Colon (tissue), 2 donors: ENCODE data around the gene SEL1L.
"Not testable (repeated sequence)": the region's sequence is repeated elsewhere in the genome, so short reads cannot be mapped to it uniquely, and the experiment has no call there.

Source experiments
- FAIRE-seq: peaks from 2 replicates; lab custom pipeline; 2012; peaks lifted over from hg19 to GRCh38; lab: Jason Lieb, UNC
- donor health status: control.
- donor health status: control.

SEL1L gene

DNA sequence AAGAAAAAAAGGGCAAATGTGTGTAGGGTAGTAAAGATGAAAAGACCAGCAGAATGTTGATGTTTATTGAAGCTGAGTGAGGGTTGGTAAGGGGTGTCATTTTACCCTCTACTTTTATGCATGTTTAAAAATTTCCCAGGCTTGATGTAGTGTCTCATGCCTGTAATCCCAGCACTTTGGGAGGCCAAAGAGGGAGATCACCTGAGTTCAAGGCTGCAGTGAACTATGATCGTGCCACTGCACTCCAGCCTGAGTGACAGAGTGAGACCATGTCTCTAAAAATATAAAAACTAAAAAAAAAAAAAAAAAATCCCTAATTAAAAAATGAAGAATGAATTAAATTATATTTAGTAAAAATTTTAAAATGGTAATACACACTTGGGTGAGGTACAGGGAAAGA lies 8.5 kb downstream of the SEL1L start:
- FAIRE-seq = no peak

DNA sequence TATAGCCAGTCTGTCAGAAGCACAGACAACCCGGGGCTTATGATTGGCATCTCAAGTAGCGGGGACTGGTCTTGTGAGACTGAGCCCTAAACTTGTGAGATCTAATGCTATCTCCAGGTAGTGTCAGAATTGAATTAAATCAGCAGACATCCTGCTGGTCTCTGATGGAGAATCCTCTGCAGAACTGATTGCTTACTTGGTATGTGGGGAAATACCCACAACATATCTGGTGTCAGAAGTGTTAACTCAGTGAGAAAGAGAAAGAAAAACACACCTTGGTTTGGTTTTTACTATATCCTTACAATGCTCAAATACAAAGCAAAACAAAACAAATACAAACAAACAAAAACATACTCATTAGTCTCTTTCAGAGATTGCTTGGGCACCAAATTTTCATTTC lies 10.0 kb downstream of the SEL1L start:
- FAIRE-seq = no peak

DNA sequence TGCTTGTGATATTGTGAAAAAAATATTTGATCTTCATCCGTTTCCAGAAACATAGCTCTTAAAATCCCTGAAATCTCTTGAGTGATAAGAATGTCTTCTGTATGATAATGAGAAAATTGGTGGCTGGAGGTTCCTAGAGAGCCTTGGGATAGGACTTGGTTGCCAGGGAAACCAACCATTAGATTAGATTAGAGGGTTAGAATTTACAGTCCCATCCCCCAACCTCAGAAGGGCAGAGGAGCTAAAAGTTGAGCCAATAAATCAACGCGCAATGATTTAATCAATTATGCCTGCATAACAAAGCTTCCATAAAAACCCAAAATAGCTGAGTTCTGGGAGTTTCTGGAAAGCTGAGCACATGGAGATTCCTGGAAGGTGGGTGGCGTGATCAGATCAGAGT lies 10.6 kb downstream of the SEL1L start:
- FAIRE-seq = no peak

DNA sequence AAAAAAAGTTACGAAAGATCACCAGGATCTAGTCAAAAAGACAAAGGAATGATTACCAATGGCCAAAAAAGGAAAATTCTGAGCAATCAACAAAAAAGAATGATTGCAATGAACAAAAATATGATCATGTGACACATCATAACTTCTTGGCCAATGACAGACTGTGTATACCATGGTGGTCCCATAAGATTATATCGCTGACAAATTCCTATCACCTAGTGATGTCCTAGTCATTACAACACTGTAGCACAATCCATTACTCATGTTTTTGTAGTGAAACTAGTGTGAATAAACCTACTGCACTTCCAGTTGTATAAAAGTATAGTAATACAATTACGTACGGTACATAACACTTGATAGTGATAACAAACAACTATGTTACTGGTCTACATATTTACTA lies 12.3 kb downstream of the SEL1L start:
- no peak for FAIRE-seq

DNA sequence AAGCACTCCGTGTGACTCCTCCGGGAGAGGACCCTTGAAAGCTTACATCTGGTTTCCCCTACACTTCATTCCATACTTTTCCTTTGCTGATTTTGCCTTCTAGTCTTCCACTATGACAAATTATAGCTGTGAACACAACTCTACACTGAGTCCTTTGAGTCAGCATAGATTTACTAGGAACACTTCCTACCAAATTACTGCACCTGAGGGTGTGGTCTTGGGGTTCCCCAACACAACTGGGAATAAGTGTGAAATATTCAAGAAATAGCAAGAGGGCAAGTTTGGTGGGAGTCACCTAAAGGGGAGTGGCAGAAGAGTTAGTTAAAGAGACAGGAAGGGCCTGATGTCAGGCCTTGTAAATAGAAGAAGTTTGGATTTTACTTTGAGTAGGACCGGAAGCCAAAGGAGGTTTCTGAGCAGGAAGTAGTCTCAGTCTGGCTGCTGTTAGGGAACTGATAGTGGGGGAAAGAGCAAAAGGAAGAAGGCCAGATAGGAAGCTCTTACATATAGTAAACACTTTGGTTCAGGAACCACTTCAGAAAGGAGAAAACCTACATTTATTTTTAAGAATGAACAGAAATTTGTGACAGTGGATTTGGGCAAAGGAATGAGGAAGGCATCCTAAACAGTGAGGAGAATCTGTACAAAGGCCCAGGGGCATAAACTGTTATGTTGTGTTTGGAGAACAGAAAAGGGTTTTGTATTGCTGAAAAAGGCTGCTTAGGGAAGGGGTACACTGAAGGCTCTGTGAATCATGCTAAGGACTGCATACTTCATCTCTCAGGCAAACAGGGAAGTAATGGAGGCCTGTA lies 14.2 kb downstream of the SEL1L start:
- FAIRE-seq = no peak

DNA sequence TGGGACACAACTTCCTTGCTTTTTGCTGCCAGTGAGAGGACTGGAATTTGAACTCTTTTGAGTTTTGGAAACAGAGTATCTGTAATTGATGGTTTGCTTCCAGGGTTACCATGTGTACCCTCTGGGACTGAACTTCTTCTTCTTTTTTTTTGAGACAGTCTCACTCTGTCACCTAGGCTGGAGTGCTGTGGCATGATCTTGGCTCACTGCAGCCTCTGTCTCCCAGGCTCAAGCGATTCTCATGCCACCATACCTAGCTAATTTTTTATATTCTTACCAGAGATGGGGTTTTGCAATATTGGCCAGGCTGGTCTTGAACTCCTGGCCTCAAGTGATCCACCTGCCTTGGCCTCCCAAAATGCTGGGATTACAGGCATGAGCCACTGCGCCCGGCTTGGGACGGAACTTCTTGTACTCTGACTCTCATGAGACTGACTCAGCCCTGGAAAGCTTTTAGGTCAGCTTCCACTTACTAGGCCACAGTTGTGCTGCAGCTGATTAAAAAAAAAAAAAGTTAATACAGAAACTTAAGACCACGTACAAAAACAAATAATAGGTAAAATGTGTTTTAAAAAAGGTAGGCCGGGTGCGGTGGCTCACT lies 15.8 kb downstream of the SEL1L start:
- no peak for FAIRE-seq

DNA sequence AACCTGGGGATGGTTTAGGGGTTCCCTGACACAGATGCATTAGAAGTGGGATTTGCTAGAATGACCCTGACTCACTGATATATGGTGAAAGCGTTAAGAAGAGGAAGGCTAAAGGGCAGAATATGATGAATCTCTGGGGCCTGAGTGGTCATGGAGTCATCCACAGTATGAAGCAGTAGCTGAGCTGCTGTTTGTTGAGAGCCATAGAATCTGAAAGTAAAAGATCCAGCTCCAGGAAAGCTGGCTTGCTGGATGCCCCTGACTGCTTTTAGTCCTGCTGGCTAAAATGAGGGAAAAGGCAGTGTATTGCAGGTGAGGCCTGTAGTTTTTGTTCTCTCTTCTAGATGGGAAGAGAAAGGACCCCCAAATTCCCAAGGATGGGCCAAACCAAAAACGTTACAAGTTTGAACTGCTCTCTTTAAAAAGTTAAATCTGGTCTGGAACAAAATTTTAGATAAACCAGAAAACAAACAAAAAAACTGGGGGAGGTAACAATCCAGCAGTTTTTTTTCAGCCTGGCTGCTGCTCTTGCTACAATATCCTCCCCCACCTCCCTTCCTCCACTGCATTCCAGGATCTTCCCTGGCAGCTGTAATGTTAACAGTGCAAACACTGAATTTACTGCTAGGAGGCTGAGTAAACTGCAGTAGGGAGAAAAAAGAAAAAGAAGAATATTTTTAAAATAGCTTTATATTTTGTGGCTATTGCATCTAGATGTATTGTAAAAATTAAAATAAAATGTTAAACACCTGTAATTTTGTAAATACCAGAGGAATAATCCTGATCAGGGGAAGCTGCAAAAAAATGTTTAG lies 16.5 kb downstream of the SEL1L start:
- no peak for FAIRE-seq

DNA sequence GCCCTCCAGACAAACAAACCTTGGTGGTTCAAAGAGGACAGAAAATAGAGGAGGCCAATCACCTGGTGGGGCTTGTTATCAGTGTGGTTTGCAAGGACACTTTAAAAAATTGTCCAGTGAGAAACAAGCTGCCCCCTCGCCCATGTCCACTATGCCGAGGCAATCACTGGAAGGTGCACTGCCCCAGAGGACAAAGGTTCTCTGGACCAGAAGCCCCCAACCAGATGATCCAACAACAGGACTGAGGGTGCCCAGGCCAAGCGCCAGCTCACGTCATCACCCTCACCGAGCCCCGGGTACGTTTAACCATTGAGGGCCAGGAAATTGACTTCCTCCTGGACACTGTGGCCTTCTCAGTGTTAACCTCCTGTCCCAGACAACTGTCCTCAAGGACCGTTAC lies 17.7 kb downstream of the SEL1L start:
- FAIRE-seq = not testable (repeated sequence)

DNA sequence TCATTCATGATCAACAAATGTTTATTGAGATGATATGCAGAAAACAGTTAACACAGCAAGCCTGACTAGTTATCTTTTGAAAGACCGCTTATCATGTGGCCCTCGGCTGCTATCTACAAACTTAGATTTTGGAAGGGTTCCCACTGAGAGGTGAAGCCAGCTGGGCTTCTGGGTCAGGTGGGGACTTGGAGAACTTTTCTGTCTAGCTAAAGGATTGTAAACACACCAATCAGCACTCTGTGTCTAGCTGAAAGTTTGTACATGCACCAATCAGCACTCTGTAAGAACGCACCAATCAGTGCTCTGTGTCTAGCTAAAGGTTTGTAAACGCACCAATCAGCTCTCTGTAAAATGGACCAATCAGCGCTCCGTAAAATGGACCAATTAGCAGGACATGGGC lies 20.8 kb downstream of the SEL1L start:
- not testable (repeated sequence) for FAIRE-seq

DNA sequence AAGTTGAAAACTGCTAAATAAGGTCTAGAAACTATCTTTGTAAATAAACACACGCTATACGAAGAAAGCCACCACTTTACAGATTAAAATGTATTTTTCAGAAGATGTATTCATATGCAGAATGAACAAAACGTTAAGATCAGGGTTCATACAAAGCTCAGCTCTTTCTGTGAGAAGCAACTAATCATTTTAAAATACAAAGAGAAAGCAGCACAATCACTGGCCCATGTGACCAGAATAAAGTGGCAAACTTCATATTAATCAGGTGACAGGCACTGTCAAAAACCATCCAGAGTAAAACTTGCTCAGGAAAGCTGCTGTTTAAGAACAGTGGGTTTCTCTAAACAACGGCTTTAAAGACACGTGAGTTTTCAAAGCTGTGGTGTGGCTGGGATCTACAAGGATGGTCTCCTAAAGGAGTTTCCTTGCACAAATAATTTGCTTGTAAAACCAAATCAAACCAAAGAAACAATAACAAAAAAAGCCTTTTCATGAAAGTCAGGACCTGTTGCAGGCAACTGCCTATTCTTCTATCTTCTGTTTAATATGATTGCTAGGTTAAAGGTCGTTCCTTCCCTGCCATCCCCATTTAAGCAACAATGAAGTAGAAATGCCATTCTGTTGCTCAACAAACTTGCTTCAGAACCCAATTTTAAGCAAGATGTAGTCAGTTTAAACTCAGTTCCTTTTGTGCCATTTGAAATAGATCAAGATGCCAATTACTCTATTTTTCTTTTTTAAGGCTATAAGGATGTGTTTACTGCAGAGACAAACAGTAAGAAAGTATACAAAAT lies 22.3 kb downstream of the SEL1L start:
- FAIRE-seq = no peak

DNA sequence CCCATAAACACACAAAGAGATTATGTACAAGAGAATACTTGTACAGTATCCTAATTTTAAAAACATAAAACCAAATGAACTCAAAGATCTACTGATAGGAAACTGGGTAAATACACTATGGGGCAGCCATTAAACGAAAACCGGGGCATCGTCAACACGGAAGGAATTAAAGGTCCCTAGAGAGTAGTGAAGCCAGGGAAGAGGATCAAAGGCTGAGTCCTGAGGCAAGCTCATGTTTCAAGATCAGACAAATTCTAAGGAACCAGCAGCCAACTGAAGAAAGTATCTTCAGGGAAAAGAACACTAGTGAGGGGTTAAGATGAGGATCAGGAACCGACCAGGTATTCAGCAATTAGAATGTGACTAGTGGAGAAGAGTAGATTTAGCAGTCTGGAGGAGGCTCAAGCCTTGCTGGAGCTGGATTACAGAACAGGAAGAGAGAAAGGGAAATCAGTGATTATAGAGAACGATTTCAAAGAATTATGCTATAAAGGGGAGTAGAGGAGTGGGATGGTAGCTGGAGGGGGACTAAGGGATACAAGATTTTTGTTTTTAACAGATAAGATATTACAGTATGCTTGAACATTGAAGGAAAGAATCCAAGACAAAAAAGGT lies 23.7 kb downstream of the SEL1L start:
- FAIRE-seq = no peak

DNA sequence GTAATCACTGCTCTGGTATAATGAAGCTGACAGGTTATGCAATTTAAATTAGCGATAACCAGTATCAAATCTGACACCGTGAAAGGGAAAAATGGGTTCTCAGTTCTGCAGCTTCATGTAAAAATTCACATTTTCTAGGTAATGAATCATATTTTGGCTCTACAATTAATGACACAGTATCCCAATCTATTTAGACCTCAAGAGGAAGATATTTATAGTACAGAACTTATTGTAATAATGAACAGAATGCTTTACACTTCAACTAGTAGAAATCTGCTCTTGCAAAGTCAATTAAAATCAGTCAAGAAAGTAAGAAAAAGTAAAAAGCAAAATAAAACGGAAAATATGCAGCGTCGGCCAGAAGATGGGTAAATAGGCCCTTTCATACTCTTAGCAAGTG lies 24.3 kb downstream of the SEL1L start:
- FAIRE-seq = no peak

DNA sequence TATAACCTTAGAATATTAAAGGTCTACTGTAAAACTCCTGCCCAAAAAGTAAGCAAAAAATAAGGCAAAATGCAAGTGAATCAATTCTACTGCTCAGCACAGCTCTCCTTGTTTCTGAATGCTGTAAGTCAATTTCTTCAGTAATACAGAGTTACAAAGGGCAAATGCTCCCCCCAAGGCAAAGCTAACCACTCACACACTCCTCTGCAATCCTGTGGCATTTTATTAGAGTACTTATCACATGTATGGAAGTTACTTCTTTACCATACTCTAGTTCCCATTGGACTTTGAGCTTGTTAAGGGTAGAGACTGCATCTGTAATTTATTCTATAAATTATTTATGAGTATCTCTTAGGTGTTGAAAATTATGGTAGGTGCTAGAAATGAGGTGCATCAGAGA lies 27.2 kb downstream of the SEL1L start:
- no peak for FAIRE-seq

DNA sequence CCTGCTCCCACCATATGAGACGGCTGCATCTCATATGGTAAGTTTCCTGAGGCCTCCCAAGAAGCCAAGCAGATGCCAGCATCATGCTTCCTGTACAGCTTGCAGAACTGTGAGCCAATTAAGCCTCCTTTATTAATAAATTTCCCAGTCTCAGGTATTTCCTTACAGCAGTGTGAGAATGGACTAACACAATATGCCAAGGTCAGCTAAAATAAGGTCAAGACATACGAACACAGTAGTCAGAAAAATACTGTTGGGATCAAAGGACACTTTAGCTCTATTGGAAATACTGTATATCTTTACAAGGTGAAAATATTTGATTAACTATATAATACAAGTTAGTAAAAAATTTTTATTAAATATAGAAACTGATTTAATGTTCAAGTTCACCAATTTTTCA lies 28.8 kb downstream of the SEL1L start:
- peak; percentile 45 for FAIRE-seq

DNA sequence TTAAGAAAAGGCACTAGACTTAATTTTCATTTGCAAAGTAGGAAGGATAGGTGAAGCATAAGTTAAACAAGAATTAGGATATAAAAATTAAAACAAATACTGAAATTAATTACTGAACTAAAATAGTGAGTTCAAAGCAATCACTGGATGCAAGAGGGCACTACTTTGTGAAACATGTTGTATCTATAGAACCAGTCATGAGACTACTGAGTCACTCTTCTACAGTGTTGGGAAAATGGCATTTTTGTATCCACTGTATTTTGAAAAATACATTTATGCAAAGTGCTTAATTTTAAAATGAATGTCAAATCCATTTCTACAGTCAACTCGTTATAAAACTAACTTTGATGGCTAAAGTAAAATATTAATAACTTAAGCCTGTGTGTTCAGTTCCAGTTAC lies 47.9 kb downstream of the SEL1L start:
- no peak for FAIRE-seq

DNA sequence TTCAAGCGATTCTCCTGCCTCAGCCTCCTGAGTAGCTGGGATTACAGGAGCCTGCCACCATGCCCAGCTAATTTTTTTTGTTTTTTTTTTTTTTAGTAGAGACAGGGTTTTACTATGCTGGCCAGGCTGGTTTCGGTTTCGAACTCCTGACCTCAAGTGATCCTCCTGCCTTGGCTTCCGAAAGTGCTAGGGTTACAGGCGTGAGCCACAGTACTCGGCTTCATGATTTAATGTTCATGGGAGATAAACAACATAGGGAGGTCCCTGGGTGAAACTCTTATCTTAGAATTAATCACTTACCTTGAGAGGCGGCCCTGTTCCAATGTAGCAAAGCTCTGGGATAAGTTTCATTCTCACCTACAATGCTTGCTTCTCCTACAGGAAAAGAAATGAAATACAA lies 48.3 kb downstream of the SEL1L start:
- no peak for FAIRE-seq

DNA sequence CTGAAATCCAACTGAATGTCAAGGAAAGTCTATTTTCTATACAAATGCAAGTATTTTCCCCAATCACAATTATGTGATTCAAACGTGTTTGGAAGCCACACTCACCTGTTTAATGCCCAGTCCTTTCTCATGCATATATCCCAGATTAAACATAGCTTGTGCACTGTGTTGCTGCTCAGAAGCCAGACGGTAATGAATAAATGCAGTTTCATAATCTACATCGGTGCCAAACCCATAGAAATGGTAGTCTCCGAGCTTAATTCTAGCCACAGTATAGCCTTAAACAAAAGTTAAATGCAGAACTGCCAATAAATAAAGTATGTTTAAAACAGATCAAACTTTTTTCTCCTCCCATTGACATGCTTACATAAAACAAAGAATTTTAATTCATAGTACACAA lies 49.5 kb downstream of the SEL1L start:
- FAIRE-seq = no peak

DNA sequence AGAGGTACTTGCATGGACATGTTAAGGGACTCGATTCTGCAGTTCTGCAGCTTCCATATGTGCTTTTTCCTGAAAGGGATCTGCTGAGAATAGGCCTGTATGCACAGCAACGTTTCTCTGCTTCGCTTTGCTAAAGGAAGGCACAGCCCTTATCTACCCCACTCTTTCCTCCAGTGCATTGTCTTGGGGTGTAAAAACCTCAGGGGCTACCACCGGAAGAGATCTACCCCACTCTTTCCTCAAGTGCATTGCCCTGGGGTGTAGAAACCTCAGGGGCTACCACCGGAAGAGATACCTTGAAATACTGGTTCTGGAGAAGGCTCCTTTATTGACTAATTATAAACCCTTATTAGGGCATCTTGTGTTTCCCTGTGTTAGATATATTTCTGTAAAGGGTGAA lies 52.9 kb downstream of the SEL1L start:
- no peak for FAIRE-seq

DNA sequence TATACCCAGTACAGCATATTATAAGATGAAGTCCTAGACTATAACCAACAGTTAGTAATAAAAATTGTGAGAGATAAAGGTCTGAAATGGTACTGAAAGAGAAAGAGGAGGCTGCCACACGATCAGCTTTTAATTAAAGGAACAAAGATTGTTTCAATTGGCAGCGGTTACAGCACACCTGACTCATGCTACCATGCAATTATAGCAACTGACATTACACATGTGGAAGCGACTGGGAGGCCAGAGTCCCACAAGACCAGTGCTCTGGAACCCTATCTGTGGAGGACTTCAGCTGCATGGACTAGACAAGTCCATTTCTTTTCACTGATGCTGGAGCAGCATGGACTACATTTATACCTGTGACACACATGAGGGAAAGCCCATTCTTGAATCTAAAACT lies 55.2 kb downstream of the SEL1L start:
- FAIRE-seq = no peak

DNA sequence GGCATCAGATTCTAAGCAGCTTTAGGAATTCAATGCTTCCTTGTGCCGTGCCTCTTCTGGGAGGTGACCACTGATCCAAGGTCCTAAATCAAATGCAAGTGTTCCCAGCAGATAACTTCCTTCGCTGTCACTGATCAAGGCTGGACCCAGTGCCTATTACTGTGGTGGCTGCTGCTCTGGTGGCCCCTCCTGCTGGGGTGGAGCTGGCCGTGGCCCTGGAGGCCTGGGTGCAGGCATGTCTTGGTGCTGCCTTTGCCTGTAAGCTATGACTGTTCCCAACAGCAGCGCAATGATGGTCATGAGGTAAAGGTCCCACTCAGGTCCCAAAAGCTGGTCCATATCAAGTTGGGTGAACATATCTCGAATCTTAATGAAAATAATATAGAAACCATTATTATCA lies 56.8 kb downstream of the SEL1L start:
- no peak for FAIRE-seq

DNA sequence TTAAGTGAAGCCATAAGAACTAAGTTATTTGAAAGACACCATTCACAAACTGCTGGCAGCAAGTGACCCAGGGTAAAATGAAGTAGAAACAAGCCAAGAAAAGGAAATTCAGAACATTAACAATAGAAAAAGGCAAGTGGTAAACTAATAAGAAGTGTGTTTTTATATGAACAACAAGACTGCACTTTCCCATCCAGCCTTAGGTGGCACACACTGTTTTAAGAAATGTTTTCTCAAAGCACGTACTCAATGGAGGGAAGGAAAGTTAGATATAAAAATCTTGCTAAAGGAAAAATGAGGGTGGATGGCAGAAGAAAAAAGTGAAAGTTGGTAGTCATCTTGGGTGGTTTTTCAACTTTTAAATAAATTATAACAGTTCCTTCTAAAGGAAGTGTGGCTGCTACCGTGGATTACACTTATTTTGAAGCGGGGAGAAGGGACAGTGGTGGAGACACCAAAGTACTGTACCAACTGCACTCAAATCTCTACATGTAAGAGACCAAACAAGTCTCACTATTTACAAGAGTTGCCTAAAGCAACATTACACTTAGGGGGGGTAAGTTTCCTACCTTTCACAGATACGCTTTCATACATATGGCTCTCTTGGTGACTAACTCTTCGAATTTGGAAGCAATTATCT lies 58.8 kb downstream of the SEL1L start:
- FAIRE-seq = no peak

DNA sequence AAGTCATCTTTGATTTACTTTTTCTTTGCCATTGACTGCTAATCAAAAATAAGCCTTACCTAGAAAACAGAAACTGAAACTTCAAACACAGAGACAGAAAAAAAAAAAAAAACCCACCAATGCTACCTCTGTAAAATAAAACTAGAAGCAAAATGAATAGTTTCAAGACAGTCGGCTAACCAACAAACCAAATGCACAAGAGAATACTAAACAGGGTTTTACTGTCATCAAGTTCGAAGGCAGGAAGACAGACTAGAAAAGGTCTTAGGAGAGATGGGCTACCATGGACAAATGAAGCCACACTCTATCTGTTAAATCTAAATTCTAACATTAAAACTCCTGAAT lies 59.5 kb downstream of the SEL1L start:
- FAIRE-seq = peak; percentile 71
